PFSK-1 (cell line): ENCODE results near the gene MAX.

Experiments
- REST ChIP-seq, 2 experiments: IDR thresholded peaks; 2 replicates each; pipeline versions ENCODE4 v1.6.1 to v1.8.0; 2011 to 2012; ENCODE audit warnings: low read depth in 2 of 2, low read length in 2 of 2, control low read depth in 1 of 2, inconsistent platforms in 1 of 2, mild to moderate bottlenecking in 1 of 2, moderate library complexity in 1 of 2; ENCODE audit not compliant: insufficient read depth in 1 of 2
- SIN3A ChIP-seq: IDR thresholded peaks from 2 replicates; pipeline ENCODE4 v1.6.1; 2012; ENCODE audit warnings: mild to moderate bottlenecking, low read length, moderate library complexity, borderline replicate concordance; ENCODE audit not compliant: insufficient read depth

- TF ChIP-seq SIN3A (no peak), REST (IDR thresholded peaks at IDR 0.05; ENCODE audit: insufficient read depth in 1 of 2, low read depth in 2 of 2, low read length in 2 of 2) (no peak)
These were observed 5.8 kb downstream of the MAX start for GRCh38 chr14:65096323-65097089.
